HEK293 (cell line): ENCODE data around the gene SHANK2.

Experiments used
- CTCF ChIA-PET: fragments of 350-600 bp; formaldehyde crosslinking; extraction: SDS; loops from one replicate; lab custom pipeline; 2021; ENCODE audit warnings: antibody characterized with exemption; lab: Yijun Ruan, JAX
- POLR2A ChIA-PET: fragments of 300-600 bp; formaldehyde crosslinking; extraction: SDS; loops from one replicate; lab custom pipeline; 2020; ENCODE audit warnings: antibody characterized with exemption, inconsistent platforms; lab: Yijun Ruan, JAX
- H3K27ac ChIP-seq: fragments of 200-500 bp; sonication (Bioruptor generic); 2 replicates; pipeline ENCODE4 v1.5.1; 2014; ENCODE audit warnings: low read depth, low read length, control low read depth, inconsistent platforms; ENCODE audit errors: extremely low read depth
- H3K36me3 ChIP-seq, 2 experiments: fragments of 200-500 bp in 1 of 2; sonication (Bioruptor generic) in 1 of 2; 1 replicate in 1 of 2; 2 replicates in 1 of 2; pipeline ENCODE4 v1.5.1; 2014 to 2017; ENCODE audit warnings: inconsistent platforms in 2 of 2, low read length in 2 of 2; ENCODE audit not compliant: control insufficient read depth in 2 of 2, insufficient read depth in 1 of 2
- H3K4me1 ChIP-seq: fragments of 200-500 bp; sonication (Bioruptor generic); 2 replicates; pipeline ENCODE4 v1.5.1; 2014; ENCODE audit warnings: mild to moderate bottlenecking, low read length, inconsistent platforms; ENCODE audit not compliant: control insufficient read depth, insufficient read depth
- H3K4me3 ChIP-seq: 2 replicates; pipeline ENCODE4 v1.5.1; 2011; ENCODE audit warnings: low read depth, mild to moderate bottlenecking, control low read depth, low read length, moderate library complexity
- H3K9me3 ChIP-seq: fragments of 200-500 bp; sonication (Bioruptor generic); 2 replicates; pipeline ENCODE4 v1.5.1; 2014; ENCODE audit warnings: low read depth, low read length, inconsistent platforms; ENCODE audit not compliant: control insufficient read depth, insufficient read depth
- HOXC10 ChIP-seq: sonication (generic); formaldehyde crosslinking; IDR thresholded peaks from 2 replicates; pipeline ENCODE4 v1.8.1; 2023; ENCODE audit warnings: mild to moderate bottlenecking, missing genetic modification reagents
- KLF8 ChIP-seq: fragments of 450-650 bp; formaldehyde crosslinking; IDR thresholded peaks from 2 replicates; pipeline ENCODE4 v1.5.1; 2016; ENCODE audit warnings: missing biosample characterization, missing genetic modification characterization
- REPIN1 ChIP-seq: fragments of 450-650 bp; formaldehyde crosslinking; IDR thresholded peaks from 2 replicates; pipeline ENCODE4 v1.5.1; 2017; ENCODE audit warnings: missing biosample characterization, missing genetic modification characterization, low read depth
- SALL2 ChIP-seq: fragments of 450-650 bp; formaldehyde crosslinking; IDR thresholded peaks from 2 replicates; pipeline ENCODE4 v1.5.0; 2017; ENCODE audit warnings: missing biosample characterization, mild to moderate bottlenecking, missing genetic modification characterization, borderline replicate concordance
- TCF7L2 ChIP-seq: IDR thresholded peaks from 2 replicates; pipeline ENCODE4 v1.6.1; 2011; ENCODE audit warnings: low read depth, mild to moderate bottlenecking, inconsistent platforms, low read length, moderate library complexity, borderline replicate concordance
- WT1 ChIP-seq: fragments of 450-650 bp; formaldehyde crosslinking; IDR thresholded peaks from 2 replicates; pipeline ENCODE4 v1.5.1; 2016; ENCODE audit warnings: missing biosample characterization, missing genetic modification characterization
- ZBTB48 ChIP-seq: fragments of 450-650 bp; formaldehyde crosslinking; IDR thresholded peaks from 2 replicates; pipeline ENCODE4 v1.5.1; 2016; ENCODE audit warnings: missing biosample characterization, missing genetic modification characterization
- ZFP37 ChIP-seq: fragments of 450-650 bp; formaldehyde crosslinking; IDR thresholded peaks from 2 replicates; pipeline ENCODE4 v1.5.1; 2016; ENCODE audit warnings: missing biosample characterization, missing genetic modification characterization
- ZIC2 ChIP-seq: fragments of 450-650 bp; formaldehyde crosslinking; IDR thresholded peaks from 2 replicates; pipeline ENCODE4 v1.5.1; 2016; ENCODE audit warnings: missing biosample characterization, missing genetic modification characterization
- ZNF112 ChIP-seq: fragments of 450-650 bp; formaldehyde crosslinking; IDR thresholded peaks from 2 replicates; pipeline ENCODE4 v1.5.0; 2017; ENCODE audit warnings: missing biosample characterization, missing genetic modification characterization
- ZNF146 ChIP-seq: fragments of 450-650 bp; formaldehyde crosslinking; IDR thresholded peaks from 2 replicates; pipeline ENCODE4 v1.5.1; 2016; ENCODE audit warnings: missing biosample characterization, missing genetic modification characterization
- ZNF23 ChIP-seq: fragments of 450-650 bp; formaldehyde crosslinking; IDR thresholded peaks from 2 replicates; pipeline ENCODE4 v1.5.1; 2016; ENCODE audit warnings: missing biosample characterization, missing genetic modification characterization, borderline replicate concordance
- ZNF274 ChIP-seq, 2 experiments: fragments of 200-500 bp in 1 of 2; fragments of 450-650 bp in 1 of 2; sonication (Bioruptor generic) in 1 of 2; formaldehyde crosslinking in 1 of 2; IDR thresholded peaks; 2 replicates each; pipeline versions ENCODE4 v1.5.1 to v1.6.1; 2014 to 2016; ENCODE audit warnings: borderline replicate concordance in 1 of 2, inconsistent platforms in 1 of 2, low read length in 1 of 2, missing biosample characterization in 1 of 2, missing genetic modification characterization in 1 of 2
- ZNF311 ChIP-seq: fragments of 450-650 bp; formaldehyde crosslinking; IDR thresholded peaks from 2 replicates; pipeline ENCODE4 v1.5.1; 2017; ENCODE audit warnings: missing biosample characterization, missing genetic modification characterization, borderline replicate concordance
- ZNF324 ChIP-seq: fragments of 450-650 bp; formaldehyde crosslinking; IDR thresholded peaks from 2 replicates; pipeline ENCODE4 v1.5.1; 2016; ENCODE audit warnings: missing biosample characterization, missing genetic modification characterization
- ZNF433 ChIP-seq: fragments of 450-650 bp; formaldehyde crosslinking; IDR thresholded peaks from 2 replicates; pipeline ENCODE4 v1.5.1; 2016; ENCODE audit warnings: missing biosample characterization, missing genetic modification characterization, low read depth
- ZNF514 ChIP-seq: fragments of 450-650 bp; formaldehyde crosslinking; IDR thresholded peaks from 2 replicates; pipeline ENCODE4 v1.5.1; 2016; ENCODE audit warnings: missing biosample characterization, missing genetic modification characterization
- ZNF521 ChIP-seq: fragments of 450-650 bp; formaldehyde crosslinking; IDR thresholded peaks from 2 replicates; pipeline ENCODE4 v1.5.1; 2017; ENCODE audit warnings: missing biosample characterization, mild to moderate bottlenecking, missing genetic modification characterization
- ZNF544 ChIP-seq: fragments of 450-650 bp; formaldehyde crosslinking; IDR thresholded peaks from 2 replicates; pipeline ENCODE4 v1.5.0; 2017; ENCODE audit warnings: missing biosample characterization, missing genetic modification characterization
- ZNF561 ChIP-seq: fragments of 450-650 bp; IDR thresholded peaks from 2 replicates; pipeline ENCODE4 v1.5.1; 2018; ENCODE audit warnings: missing biosample characterization, missing genetic modification characterization, borderline replicate concordance
- ZNF626 ChIP-seq: fragments of 450-650 bp; sonication (Bioruptor Pico); formaldehyde crosslinking; IDR thresholded peaks from 2 replicates; pipeline ENCODE4 v1.5.1; 2018; ENCODE audit warnings: missing biosample characterization, missing genetic modification characterization, inconsistent platforms
- ZNF707 ChIP-seq: fragments of 450-650 bp; formaldehyde crosslinking; IDR thresholded peaks from 2 replicates; pipeline ENCODE4 v1.5.1; 2016; ENCODE audit warnings: missing biosample characterization, missing genetic modification characterization
- ZNF747 ChIP-seq: fragments of 450-650 bp; formaldehyde crosslinking; IDR thresholded peaks from 2 replicates; pipeline ENCODE4 v1.5.1; 2016; ENCODE audit warnings: missing biosample characterization, missing genetic modification characterization
- ZNF768 ChIP-seq: fragments of 450-650 bp; formaldehyde crosslinking; IDR thresholded peaks from 2 replicates; pipeline ENCODE4 v1.5.1; 2018; ENCODE audit warnings: missing biosample characterization, mild to moderate bottlenecking, missing genetic modification characterization
- ZNF837 ChIP-seq: fragments of 450-650 bp; formaldehyde crosslinking; IDR thresholded peaks from 2 replicates; pipeline ENCODE4 v1.5.1; 2016; ENCODE audit warnings: missing biosample characterization, missing genetic modification characterization
- TF ChIP-seq, protein P1 (sequence below): fragments of 450-650 bp; formaldehyde crosslinking; IDR thresholded peaks from 2 replicates; pipeline ENCODE4 v1.5.1; 2016; ENCODE audit warnings: missing biosample characterization, missing genetic modification characterization
- TF ChIP-seq, protein P2 (sequence below): fragments of 450-650 bp; formaldehyde crosslinking; IDR thresholded peaks from 2 replicates; pipeline ENCODE4 v1.5.1; 2017; ENCODE audit warnings: missing biosample characterization, missing genetic modification characterization
- TF ChIP-seq, protein P3 (sequence below): fragments of 450-650 bp; formaldehyde crosslinking; IDR thresholded peaks from 2 replicates; pipeline ENCODE4 v1.5.0; 2017; ENCODE audit warnings: missing biosample characterization, missing genetic modification characterization, borderline replicate concordance

SHANK2 gene

DNA sequence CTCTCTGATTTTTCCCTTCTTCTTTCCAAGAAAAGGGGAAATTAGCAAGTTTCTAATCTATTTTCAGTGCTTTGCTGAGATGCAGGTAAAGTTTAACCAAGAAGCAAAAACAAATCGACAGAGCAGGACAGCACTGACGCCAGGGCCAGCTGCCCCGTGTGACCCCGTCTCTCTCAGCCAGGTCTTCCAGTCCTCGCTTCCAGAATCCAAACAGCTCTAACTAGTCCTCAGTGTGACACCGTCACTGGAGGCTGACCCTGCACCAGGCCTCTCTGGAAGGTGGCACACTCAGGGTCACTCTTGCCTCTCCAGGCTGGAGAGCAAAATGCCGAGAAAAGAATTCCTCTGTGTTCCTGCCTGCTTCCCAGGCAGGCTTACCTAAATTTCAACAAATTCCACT lies 44.8 kb downstream of the SHANK2 start:
- TF ChIP-seq ZNF521 (tag by site-specific recombination) (no peak), ZNF707 (tag by site-specific recombination) (no peak), ZIC2 (tag by site-specific recombination) (no peak), TCF7L2 (no peak), REPIN1 (tag by site-specific recombination) (no peak), ZNF23 (tag by site-specific recombination) (no peak), ZNF112 (no peak), HOXC10 (CRISPR knock-in tag) (no peak), ZNF514 (tag by site-specific recombination) (no peak), ZNF747 (tag by site-specific recombination) (no peak)
- H3K9me3 ChIP-seq, result no peaks in the 10 kb centered on the region
- H3K4me1 ChIP-seq, result no peaks in the 10 kb centered on the region
- ChIA-PET POLR2A (no interaction called here), CTCF (interaction anchor here (0.6 kb wide), 1 partner anchor 85 kb away, joined by 3 read pairs; no protein-coding TSS in a partner anchor)
- no peaks in the 10 kb centered on the region for H3K36me3 ChIP-seq
- H3K4me3 ChIP-seq, result no peak overlapping the region
- no peak overlapping the region for H3K27ac ChIP-seq

DNA sequence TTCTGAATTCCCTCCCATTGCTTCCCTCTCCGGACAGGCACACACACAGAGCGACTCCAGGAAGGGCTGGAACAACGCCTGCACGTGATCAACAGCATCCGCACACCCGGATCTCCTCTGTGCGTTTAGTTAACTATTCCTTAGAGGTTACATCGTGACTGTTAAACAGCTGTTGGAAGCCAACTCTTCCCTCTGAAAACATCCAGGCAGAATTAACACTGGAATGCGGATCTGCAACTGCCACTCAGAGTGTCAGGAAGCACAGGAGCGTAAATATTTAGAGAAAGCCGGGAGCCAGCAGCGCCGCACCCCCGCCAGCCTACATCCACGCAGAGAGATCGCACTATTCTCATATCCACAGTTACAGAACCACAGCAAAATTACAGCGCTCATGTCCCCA lies 46.2 kb downstream of the SHANK2 start:
- POLR2A ChIA-PET, result no interaction called here
- no peak overlapping the region for H3K4me3 ChIP-seq
- H3K27ac ChIP-seq, result no peak overlapping the region
- H3K36me3 ChIP-seq, result no peaks in the 10 kb centered on the region
- H3K4me1 ChIP-seq, result no peaks in the 10 kb centered on the region
- no peaks in the 10 kb centered on the region for H3K9me3 ChIP-seq
- CTCF ChIA-PET, result no interaction called here
- TF ChIP-seq ZNF514 (tag by site-specific recombination) (no peak), ZNF768 (tag by site-specific recombination) (no peak), ZNF146 (tag by site-specific recombination) (no peak), ZNF324 (no peak), SALL2 (tag by site-specific recombination) (no peak), ZNF561 (tag by site-specific recombination) (no peak), ZFP37 (tag by site-specific recombination) (no peak), ZBTB48 (tag by site-specific recombination) (no peak), WT1 (no peak), ZNF837 (tag by site-specific recombination) (no peak), KLF8 (no peak), ZNF274 (IDR thresholded peaks at IDR 0.05; ENCODE audit: low read length) (no peak), ZNF274 (tag by site-specific recombination; IDR thresholded peaks at IDR 0.05; ENCODE audit: borderline replicate concordance) (no peak), ZNF433 (tag by site-specific recombination) (no peak), ZNF544 (no peak), ZNF311 (tag by site-specific recombination) (no peak), ZNF626 (tag by site-specific recombination) (no peak)
- TF ChIP-seq, protein P1, sequence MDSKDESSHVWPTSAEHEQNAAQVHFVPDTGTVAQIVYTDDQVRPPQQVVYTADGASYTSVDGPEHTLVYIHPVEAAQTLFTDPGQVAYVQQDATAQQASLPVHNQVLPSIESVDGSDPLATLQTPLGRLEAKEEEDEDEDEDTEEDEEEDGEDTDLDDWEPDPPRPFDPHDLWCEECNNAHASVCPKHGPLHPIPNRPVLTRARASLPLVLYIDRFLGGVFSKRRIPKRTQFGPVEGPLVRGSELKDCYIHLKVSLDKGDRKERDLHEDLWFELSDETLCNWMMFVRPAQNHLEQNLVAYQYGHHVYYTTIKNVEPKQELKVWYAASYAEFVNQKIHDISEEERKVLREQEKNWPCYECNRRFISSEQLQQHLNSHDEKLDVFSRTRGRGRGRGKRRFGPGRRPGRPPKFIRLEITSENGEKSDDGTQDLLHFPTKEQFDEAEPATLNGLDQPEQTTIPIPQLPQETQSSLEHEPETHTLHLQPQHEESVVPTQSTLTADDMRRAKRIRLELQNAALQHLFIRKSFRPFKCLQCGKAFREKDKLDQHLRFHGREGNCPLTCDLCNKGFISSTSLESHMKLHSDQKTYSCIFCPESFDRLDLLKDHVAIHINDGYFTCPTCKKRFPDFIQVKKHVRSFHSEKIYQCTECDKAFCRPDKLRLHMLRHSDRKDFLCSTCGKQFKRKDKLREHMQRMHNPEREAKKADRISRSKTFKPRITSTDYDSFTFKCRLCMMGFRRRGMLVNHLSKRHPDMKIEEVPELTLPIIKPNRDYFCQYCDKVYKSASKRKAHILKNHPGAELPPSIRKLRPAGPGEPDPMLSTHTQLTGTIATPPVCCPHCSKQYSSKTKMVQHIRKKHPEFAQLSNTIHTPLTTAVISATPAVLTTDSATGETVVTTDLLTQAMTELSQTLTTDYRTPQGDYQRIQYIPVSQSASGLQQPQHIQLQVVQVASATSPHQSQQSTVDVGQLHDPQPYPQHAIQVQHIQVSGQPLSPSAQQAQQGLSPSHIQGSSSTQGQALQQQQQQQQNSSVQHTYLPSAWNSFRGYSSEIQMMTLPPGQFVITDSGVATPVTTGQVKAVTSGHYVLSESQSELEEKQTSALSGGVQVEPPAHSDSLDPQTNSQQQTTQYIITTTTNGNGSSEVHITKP (tag by site-specific recombination), result no peak
- TF ChIP-seq, protein P2, sequence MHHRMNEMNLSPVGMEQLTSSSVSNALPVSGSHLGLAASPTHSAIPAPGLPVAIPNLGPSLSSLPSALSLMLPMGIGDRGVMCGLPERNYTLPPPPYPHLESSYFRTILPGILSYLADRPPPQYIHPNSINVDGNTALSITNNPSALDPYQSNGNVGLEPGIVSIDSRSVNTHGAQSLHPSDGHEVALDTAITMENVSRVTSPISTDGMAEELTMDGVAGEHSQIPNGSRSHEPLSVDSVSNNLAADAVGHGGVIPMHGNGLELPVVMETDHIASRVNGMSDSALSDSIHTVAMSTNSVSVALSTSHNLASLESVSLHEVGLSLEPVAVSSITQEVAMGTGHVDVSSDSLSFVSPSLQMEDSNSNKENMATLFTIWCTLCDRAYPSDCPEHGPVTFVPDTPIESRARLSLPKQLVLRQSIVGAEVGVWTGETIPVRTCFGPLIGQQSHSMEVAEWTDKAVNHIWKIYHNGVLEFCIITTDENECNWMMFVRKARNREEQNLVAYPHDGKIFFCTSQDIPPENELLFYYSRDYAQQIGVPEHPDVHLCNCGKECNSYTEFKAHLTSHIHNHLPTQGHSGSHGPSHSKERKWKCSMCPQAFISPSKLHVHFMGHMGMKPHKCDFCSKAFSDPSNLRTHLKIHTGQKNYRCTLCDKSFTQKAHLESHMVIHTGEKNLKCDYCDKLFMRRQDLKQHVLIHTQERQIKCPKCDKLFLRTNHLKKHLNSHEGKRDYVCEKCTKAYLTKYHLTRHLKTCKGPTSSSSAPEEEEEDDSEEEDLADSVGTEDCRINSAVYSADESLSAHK (tag by site-specific recombination), result no peak
- TF ChIP-seq, protein P3, sequence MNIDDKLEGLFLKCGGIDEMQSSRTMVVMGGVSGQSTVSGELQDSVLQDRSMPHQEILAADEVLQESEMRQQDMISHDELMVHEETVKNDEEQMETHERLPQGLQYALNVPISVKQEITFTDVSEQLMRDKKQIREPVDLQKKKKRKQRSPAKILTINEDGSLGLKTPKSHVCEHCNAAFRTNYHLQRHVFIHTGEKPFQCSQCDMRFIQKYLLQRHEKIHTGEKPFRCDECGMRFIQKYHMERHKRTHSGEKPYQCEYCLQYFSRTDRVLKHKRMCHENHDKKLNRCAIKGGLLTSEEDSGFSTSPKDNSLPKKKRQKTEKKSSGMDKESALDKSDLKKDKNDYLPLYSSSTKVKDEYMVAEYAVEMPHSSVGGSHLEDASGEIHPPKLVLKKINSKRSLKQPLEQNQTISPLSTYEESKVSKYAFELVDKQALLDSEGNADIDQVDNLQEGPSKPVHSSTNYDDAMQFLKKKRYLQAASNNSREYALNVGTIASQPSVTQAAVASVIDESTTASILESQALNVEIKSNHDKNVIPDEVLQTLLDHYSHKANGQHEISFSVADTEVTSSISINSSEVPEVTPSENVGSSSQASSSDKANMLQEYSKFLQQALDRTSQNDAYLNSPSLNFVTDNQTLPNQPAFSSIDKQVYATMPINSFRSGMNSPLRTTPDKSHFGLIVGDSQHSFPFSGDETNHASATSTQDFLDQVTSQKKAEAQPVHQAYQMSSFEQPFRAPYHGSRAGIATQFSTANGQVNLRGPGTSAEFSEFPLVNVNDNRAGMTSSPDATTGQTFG (tag by site-specific recombination), result no peak
- TF ChIP-seq, all 188 proteins: peak for 0
